Measurements from ENCODE around the gene MUC5B.
"Not testable (repeated sequence)": the region's sequence is repeated elsewhere in the genome, so short reads cannot be mapped to it uniquely, and the experiment has no call there.

DNA sequence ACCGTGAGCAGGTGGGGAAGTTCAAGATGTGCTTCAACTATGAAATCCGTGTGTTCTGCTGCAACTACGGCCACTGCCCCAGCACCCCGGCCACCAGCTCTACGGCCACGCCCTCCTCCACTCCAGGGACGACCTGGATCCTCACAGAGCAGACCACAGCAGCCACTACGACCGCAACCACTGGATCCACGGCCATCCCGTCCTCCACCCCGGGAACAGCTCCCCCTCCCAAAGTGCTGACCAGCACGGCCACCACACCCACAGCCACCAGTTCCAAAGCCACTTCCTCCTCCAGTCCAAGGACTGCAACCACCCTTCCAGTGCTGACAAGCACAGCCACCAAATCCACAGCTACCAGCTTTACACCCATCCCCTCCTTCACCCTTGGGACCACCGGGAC is 22.9 kb downstream of the MUC5B start:
- TF ChIP-seq YY1 (IDR thresholded peaks at IDR 0.05); GABPA (IDR thresholded peaks at IDR 0.05 in 1 of 2, conservative IDR thresholded peaks at IDR 0.05 in 1 of 2); JUND (IDR thresholded peaks at IDR 0.05); TAF1 (conservative IDR thresholded peaks at IDR 0.05); RAD21 (IDR thresholded peaks at IDR 0.05): not testable (repeated sequence)
- TF ChIP-seq, protein P1, sequence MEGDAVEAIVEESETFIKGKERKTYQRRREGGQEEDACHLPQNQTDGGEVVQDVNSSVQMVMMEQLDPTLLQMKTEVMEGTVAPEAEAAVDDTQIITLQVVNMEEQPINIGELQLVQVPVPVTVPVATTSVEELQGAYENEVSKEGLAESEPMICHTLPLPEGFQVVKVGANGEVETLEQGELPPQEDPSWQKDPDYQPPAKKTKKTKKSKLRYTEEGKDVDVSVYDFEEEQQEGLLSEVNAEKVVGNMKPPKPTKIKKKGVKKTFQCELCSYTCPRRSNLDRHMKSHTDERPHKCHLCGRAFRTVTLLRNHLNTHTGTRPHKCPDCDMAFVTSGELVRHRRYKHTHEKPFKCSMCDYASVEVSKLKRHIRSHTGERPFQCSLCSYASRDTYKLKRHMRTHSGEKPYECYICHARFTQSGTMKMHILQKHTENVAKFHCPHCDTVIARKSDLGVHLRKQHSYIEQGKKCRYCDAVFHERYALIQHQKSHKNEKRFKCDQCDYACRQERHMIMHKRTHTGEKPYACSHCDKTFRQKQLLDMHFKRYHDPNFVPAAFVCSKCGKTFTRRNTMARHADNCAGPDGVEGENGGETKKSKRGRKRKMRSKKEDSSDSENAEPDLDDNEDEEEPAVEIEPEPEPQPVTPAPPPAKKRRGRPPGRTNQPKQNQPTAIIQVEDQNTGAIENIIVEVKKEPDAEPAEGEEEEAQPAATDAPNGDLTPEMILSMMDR (IDR thresholded peaks at IDR 0.05; ENCODE audit: low read depth, low read length, missing input control): not testable (repeated sequence)
- TF ChIP-seq, protein P2, sequence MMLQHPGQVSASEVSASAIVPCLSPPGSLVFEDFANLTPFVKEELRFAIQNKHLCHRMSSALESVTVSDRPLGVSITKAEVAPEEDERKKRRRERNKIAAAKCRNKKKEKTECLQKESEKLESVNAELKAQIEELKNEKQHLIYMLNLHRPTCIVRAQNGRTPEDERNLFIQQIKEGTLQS (IDR thresholded peaks at IDR 0.05): not testable (repeated sequence)
- TF ChIP-seq, protein P3, sequence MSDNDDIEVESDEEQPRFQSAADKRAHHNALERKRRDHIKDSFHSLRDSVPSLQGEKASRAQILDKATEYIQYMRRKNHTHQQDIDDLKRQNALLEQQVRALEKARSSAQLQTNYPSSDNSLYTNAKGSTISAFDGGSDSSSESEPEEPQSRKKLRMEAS (IDR thresholded peaks at IDR 0.05): not testable (repeated sequence)

Data from liver (tissue), 3 donors.